ENCODE measurements around the gene C2CD4D. TPM values are rescaled to one million over a fixed set of nuclear protein-coding genes. Genes with fewer than 3 reads are reported as not detected.

The C2CD4D gene
- total RNA-seq, 4 donors from 2014 or later, result not detected

- Histone ChIP-seq H3K9me3 (no peaks in the 10 kb centered on the region), H3K27ac (no peak overlapping the region), H3K4me3 (no peak overlapping the region), H3K4me1 (no peaks in the 10 kb centered on the region), H3K27me3 (no peaks in the 10 kb centered on the region), H3K36me3 (no peaks in the 10 kb centered on the region)
- TF ChIP-seq POLR2A (IDR thresholded peaks at IDR 0.05), result no peak
- no peak for TF ChIP-seq CTCF (IDR thresholded peaks at IDR 0.05)
- intact Hi-C loops (cut with DNase I; ENCODE audit: low total_unique reads), result no loop called here
- no peak for DNase-seq
Measured at GRCh38 chr1:151854658-151855057, 15.0 kb upstream of the C2CD4D start.

- intact Hi-C loops (cut with DNase I; ENCODE audit: low total_unique reads), result no loop called here
- no peaks in the 10 kb centered on the region for H3K27me3 ChIP-seq
- DNase-seq, result no peak
- H3K4me3 ChIP-seq, result no peak within 1 kb of the TSS
- H3K4me1 ChIP-seq, result no peaks in the 10 kb centered on the region
- no peaks in the 10 kb centered on the region for H3K36me3 ChIP-seq
- no peak within 1 kb of the TSS for H3K27ac ChIP-seq
- H3K9me3 ChIP-seq, result no peaks in the 10 kb centered on the region
- no peak for TF ChIP-seq POLR2A (IDR thresholded peaks at IDR 0.05)
- TF ChIP-seq CTCF (IDR thresholded peaks at IDR 0.05), result no peak
Measured at GRCh38 chr1:151853411-151853943, 13.9 kb upstream of the C2CD4D start, which contains the start of gene THEM5. Gene THEM5, minus strand, starts transcription at chr1:151853712. Its CDS starts 147 bp downstream, at chr1:151853565.

- H3K36me3 ChIP-seq, result no peaks in the 10 kb centered on the region
- no peaks in the 10 kb centered on the region for H3K9me3 ChIP-seq
- no peak for TF ChIP-seq CTCF (IDR thresholded peaks at IDR 0.05)
- TF ChIP-seq POLR2A (IDR thresholded peaks at IDR 0.05), result no peak
- H3K27me3 ChIP-seq, result no peaks in the 10 kb centered on the region
- DNase-seq, result no peak
- intact Hi-C loops (cut with DNase I; ENCODE audit: low total_unique reads), result no loop called here
- no peaks in the 10 kb centered on the region for H3K4me1 ChIP-seq
- H3K27ac ChIP-seq, result no peak overlapping the region
- no peak overlapping the region for H3K4me3 ChIP-seq
Measured at GRCh38 chr1:151852733-151853132, 13.1 kb upstream of the C2CD4D start.

GRCh38 chr1:151851886-151852285 lies 12.3 kb upstream of the C2CD4D start:
- no peak for DNase-seq
- Histone ChIP-seq H3K9me3 (no peaks in the 10 kb centered on the region), H3K27ac (no peak overlapping the region), H3K36me3 (no peaks in the 10 kb centered on the region), H3K4me1 (no peaks in the 10 kb centered on the region), H3K4me3 (no peak overlapping the region), H3K27me3 (no peaks in the 10 kb centered on the region)
- intact Hi-C loops (cut with DNase I; ENCODE audit: low total_unique reads), result no loop called here
- TF ChIP-seq CTCF (IDR thresholded peaks at IDR 0.05) (no peak), POLR2A (IDR thresholded peaks at IDR 0.05) (no peak)

GRCh38 chr1:151849871-151850270 lies 10.3 kb upstream of the C2CD4D start:
- no peak overlapping the region for H3K4me3 ChIP-seq
- no peak for DNase-seq
- H3K27me3 ChIP-seq, result no peaks in the 10 kb centered on the region
- no peak overlapping the region for H3K27ac ChIP-seq
- TF ChIP-seq POLR2A (IDR thresholded peaks at IDR 0.05) (no peak), CTCF (IDR thresholded peaks at IDR 0.05) (no peak)
- no peaks in the 10 kb centered on the region for H3K4me1 ChIP-seq
- H3K36me3 ChIP-seq, result no peaks in the 10 kb centered on the region
- no peaks in the 10 kb centered on the region for H3K9me3 ChIP-seq
- intact Hi-C loops (cut with DNase I; ENCODE audit: low total_unique reads), result no loop called here

Data from uterus (tissue), 4 donors.